HCT116 (cell line): Measurements from ENCODE around the gene FAM210B. TPM values are rescaled to one million over a fixed set of nuclear protein-coding genes. Genes with fewer than 3 reads are reported as not detected.

Experiments used
- ATAC-seq: fragments of 200-7000 bp; cut with Tn5 transposase; 2 replicates; pipeline ENCODE4 v1.9.1; 2020; ENCODE audit warnings: mild to moderate bottlenecking, moderate library complexity
- BruUV-seq: library from RNA; stranded (reverse); fragments of 400-500 nt; replicated peaks from 2 replicates; lab custom pipeline; 2021; lab: Mats Ljungman, UMichigan
- CTCF ChIA-PET: fragments of 300-600 bp; sonication (Branson Sonifier 250); formaldehyde crosslinking; loops from one replicate; lab custom pipeline; 2021; ENCODE audit warnings: antibody characterized with exemption; lab: Charles Lee
- POLR2A ChIA-PET: fragments of 300-600, 350-600 bp; sonication (Branson Sonifier 250); formaldehyde crosslinking; loops from one replicate; lab custom pipeline; 2021; ENCODE audit warnings: antibody characterized with exemption; lab: Charles Lee
- RAD21 ChIA-PET, 2 experiments: fragments of 300-600 bp; sonication (Branson Sonifier 250); formaldehyde crosslinking; loops; one replicate each; lab custom pipeline; 2023; ENCODE audit warnings: low total read pairs in 2 of 2; ENCODE audit not compliant: uncharacterized antibody in 2 of 2, unreplicated experiment in 2 of 2, low non-redundant PET in 1 of 2; lab: Charles Lee
- DNase-seq: peaks from one replicate; pipeline ENCODE4 v3.0.0-alpha.2; 2010; ENCODE audit warnings: low read depth, low spot score
- H2AFZ ChIP-seq: fragments of 200-600 bp; shearing (Covaris generic), sonication (generic); 2 replicates; pipeline ENCODE4 v1.6.1; 2017; ENCODE audit warnings: low read depth, mixed run types, mixed read lengths, antibody characterized with exemption, low read length; ENCODE audit not compliant: poor library complexity, severe bottlenecking
- H3K27ac ChIP-seq: 2 replicates; pipeline ENCODE4 v1.5.1; 2012; ENCODE audit warnings: low read depth, low read length
- H3K27me3 ChIP-seq: fragments of 200-600 bp; sonication (generic); 2 replicates; pipeline ENCODE4 v1.6.1; 2016; ENCODE audit warnings: mixed run types, low read length, mixed read lengths; ENCODE audit not compliant: insufficient read depth
- H3K36me3 ChIP-seq, 2 experiments: fragments of 200-500 bp in 1 of 2; fragments of 200-600 bp in 1 of 2; sonication (Bioruptor generic) in 1 of 2; sonication (generic) in 1 of 2; 2 replicates each; pipeline versions ENCODE4 v1.5.1 to v1.6.1; 2014 to 2016; ENCODE audit warnings: low read length in 2 of 2, inconsistent platforms in 1 of 2, mixed read lengths in 1 of 2, mixed run types in 1 of 2; ENCODE audit not compliant: insufficient read depth in 2 of 2, control insufficient read depth in 1 of 2
- H3K4me1 ChIP-seq, 2 experiments: fragments of 200-600 bp in 1 of 2; sonication (generic) in 1 of 2; 2 replicates each; pipeline versions ENCODE4 v1.5.1 to v1.6.1; 2012 to 2017; ENCODE audit warnings: low read length in 2 of 2, inconsistent platforms in 1 of 2, mild to moderate bottlenecking in 1 of 2, mixed read lengths in 1 of 2, mixed run types in 1 of 2, moderate library complexity in 1 of 2; ENCODE audit not compliant: insufficient read depth in 2 of 2, control insufficient read depth in 1 of 2
- H3K4me2 ChIP-seq: fragments of 200-600 bp; sonication (generic); 2 replicates; pipeline ENCODE4 v1.6.1; 2017; ENCODE audit warnings: mixed run types, low read length, mixed read lengths
- H3K4me3 ChIP-seq, 2 experiments: fragments of 200-600 bp in 1 of 2; sonication (generic) in 1 of 2; replicated peaks in 1 of 2; 2 replicates each; pipeline ENCODE4 v1.5.1; 2011 to 2016; ENCODE audit warnings: low read length in 2 of 2, control low read depth in 1 of 2, low read depth in 1 of 2, mild to moderate bottlenecking in 1 of 2, mixed read lengths in 1 of 2, mixed run types in 1 of 2
- H3K79me2 ChIP-seq: fragments of 200-600 bp; sonication (generic); 2 replicates; pipeline ENCODE4 v1.6.1; 2017; ENCODE audit warnings: mild to moderate bottlenecking, mixed run types, low read length, moderate library complexity, mixed read lengths; ENCODE audit not compliant: insufficient read depth
- H3K9ac ChIP-seq: fragments of 200-600 bp; sonication (generic); 2 replicates; pipeline ENCODE4 v1.6.1; 2016; ENCODE audit warnings: low read length, mixed read lengths
- H3K9me2 ChIP-seq: fragments of 200-600 bp; sonication (generic), shearing (Covaris generic); 2 replicates; pipeline ENCODE4 v1.6.1; 2017; ENCODE audit warnings: mixed run types, mild to moderate bottlenecking, moderate library complexity; ENCODE audit not compliant: insufficient read depth
- H3K9me3 ChIP-seq, 2 experiments: fragments of 200-500 bp in 1 of 2; fragments of 200-600 bp in 1 of 2; sonication (Bioruptor generic) in 1 of 2; sonication (generic) in 1 of 2; 2 replicates each; pipeline ENCODE4 v1.6.1; 2014 to 2017; ENCODE audit warnings: low read length in 2 of 2, mixed read lengths in 2 of 2, inconsistent platforms in 1 of 2, low read depth in 1 of 2, mild to moderate bottlenecking in 1 of 2, mixed run types in 1 of 2, moderate library complexity in 1 of 2; ENCODE audit not compliant: control insufficient read depth in 1 of 2, insufficient read depth in 1 of 2
- H4K20me1 ChIP-seq: fragments of 200-600 bp; sonication (generic), shearing (Covaris generic); 2 replicates; pipeline ENCODE4 v1.6.1; 2017; ENCODE audit warnings: mixed run types, mild to moderate bottlenecking, moderate library complexity; ENCODE audit not compliant: insufficient read depth
- ATF3 ChIP-seq: IDR thresholded peaks from 2 replicates; pipeline ENCODE4 v1.6.1; 2012
- CBX3 ChIP-seq: IDR thresholded peaks from 2 replicates; pipeline ENCODE4 v1.6.1; 2012; ENCODE audit warnings: low read depth
- CTCF ChIP-seq, 3 experiments: fragments of 200-600 bp in 1 of 3; sonication (generic) in 1 of 3; IDR thresholded peaks in 2 of 3; conservative IDR thresholded peaks in 1 of 3; 2 replicates each; pipeline ENCODE4 v1.5.1; 2012 to 2017; ENCODE audit warnings: low read depth in 2 of 3, low read length in 2 of 3, antibody characterized with exemption in 1 of 3, borderline replicate concordance in 1 of 3, control low read depth in 1 of 3, mild to moderate bottlenecking in 1 of 3, mixed read lengths in 1 of 3, mixed run types in 1 of 3, moderate library complexity in 1 of 3; ENCODE audit not compliant: insufficient read depth in 1 of 3
- ELF1 ChIP-seq: IDR thresholded peaks from 2 replicates; pipeline ENCODE4 v1.6.1; 2012; ENCODE audit warnings: low read depth, borderline replicate concordance
- EZH2 ChIP-seq: fragments of 200-600 bp; sonication (generic); IDR thresholded peaks from 2 replicates; pipeline ENCODE4 v1.6.1; 2017; ENCODE audit warnings: antibody characterized with exemption, mixed run types
- EZH2phosphoT487 ChIP-seq: fragments of 200-600 bp; IDR thresholded peaks from 2 replicates; pipeline ENCODE4 v1.6.1; 2018; ENCODE audit warnings: antibody characterized with exemption, borderline replicate concordance
- JUND ChIP-seq: IDR thresholded peaks from 2 replicates; pipeline ENCODE4 v1.6.1; 2012
- POLR2AphosphoS5 ChIP-seq: IDR thresholded peaks from 2 replicates; pipeline ENCODE4 v1.6.1; 2011; ENCODE audit warnings: mild to moderate bottlenecking, low read depth, low read length, moderate library complexity
- SP1 ChIP-seq: IDR thresholded peaks from 2 replicates; pipeline ENCODE4 v1.6.1; 2012; ENCODE audit warnings: low read depth
- TCF7L2 ChIP-seq: IDR thresholded peaks from 2 replicates; pipeline ENCODE4 v1.7.0; 2011; ENCODE audit warnings: borderline replicate concordance, inconsistent platforms; ENCODE audit not compliant: insufficient read depth, insufficient read length; ENCODE audit errors: extremely low read depth
- YY1 ChIP-seq: IDR thresholded peaks from 2 replicates; pipeline ENCODE4 v1.6.1; 2011; ENCODE audit warnings: low read length, low read depth, moderate library complexity, mild to moderate bottlenecking; ENCODE audit not compliant: insufficient replicate concordance; ENCODE audit errors: extremely low read depth
- ZFX ChIP-seq: fragments of 450-650 bp; IDR thresholded peaks from 2 replicates; pipeline ENCODE4 v1.6.1; 2017
- ZNF274 ChIP-seq: fragments of 200-500 bp; sonication (Bioruptor generic); IDR thresholded peaks from 2 replicates; pipeline ENCODE4 v1.6.1; 2014; ENCODE audit warnings: mild to moderate bottlenecking, low read depth, low read length, inconsistent platforms
- intact Hi-C: fragments of 100-400 bp; cut with micrococcal nuclease; formaldehyde crosslinking; loops from 2 replicates; pipeline ENCODE4 v1.10.0; 2022
- total RNA-seq: library from RNA; stranded (reverse); gene quantifications from one replicate; pipeline ENCODE4 v1.2.1, GENCODE V29; 2021; ENCODE audit not compliant: unreplicated experiment
- TF ChIP-seq, protein P1 (sequence below): IDR thresholded peaks from 2 replicates; pipeline ENCODE4 v1.6.1; 2011; ENCODE audit warnings: mild to moderate bottlenecking, low read length, moderate library complexity; ENCODE audit not compliant: insufficient replicate concordance; ENCODE audit errors: extremely low read depth
- TF ChIP-seq, protein P2 (sequence below): IDR thresholded peaks from 2 replicates; pipeline ENCODE4 v1.6.1; 2012; ENCODE audit warnings: low read depth
- TF ChIP-seq, protein P3 (sequence below): IDR thresholded peaks from 2 replicates; pipeline ENCODE4 v1.6.1; 2012

Gene FAM210B
- total RNA-seq, 1 experiment from 2014 or later, result 12.0 TPM

DNA sequence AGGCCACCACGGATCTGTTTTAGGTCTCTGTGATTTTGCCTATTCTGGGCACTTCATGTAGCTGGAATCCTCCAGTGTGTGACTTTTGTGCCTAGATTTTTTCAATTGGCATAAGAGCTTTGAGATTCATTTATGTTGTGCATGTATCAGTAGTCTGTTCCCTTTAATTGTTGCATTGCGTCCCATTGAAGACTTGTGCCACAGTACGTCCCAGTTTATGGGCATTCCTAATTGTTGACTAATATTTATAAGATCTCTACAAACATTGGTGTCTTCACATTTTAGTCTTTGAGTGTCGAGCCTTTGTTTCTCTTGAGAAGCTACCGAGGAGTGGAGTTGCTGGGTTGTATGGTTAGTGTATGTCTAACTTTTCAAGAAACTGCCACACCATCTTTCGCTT lies 704 bp upstream of the FAM210B start:
- peaks cover 6 to 21% of the 10 kb centered on the region in 2 experiments for H3K4me1 ChIP-seq
- H3K36me3 ChIP-seq, result no peaks in the 10 kb centered on the region
- intact Hi-C loops, result no loop called here
- ChIA-PET CTCF (interaction anchor here (1.0 to 1.2 kb wide), 2 partner anchors 34 to 40 kb away, joined by 5 read pairs; partner anchors contain the start of gene AURKA), RAD21 (no interaction called here)
- H3K4me2 ChIP-seq, result peak overlapping the region; percentile 65
- ATAC-seq, result no peak
- BruUV-seq, result no TSS peak
- no peaks in the 10 kb centered on the region for H3K79me2 ChIP-seq
- peak overlapping the region; percentile 88 for H2AFZ ChIP-seq
- H3K27me3 ChIP-seq, result no peaks in the 10 kb centered on the region
- no peaks in the 10 kb centered on the region for H4K20me1 ChIP-seq
- H3K27ac ChIP-seq, result no peak overlapping the region
- H3K9me3 ChIP-seq, result no peaks in the 10 kb centered on the region
- TF ChIP-seq, protein P1, sequence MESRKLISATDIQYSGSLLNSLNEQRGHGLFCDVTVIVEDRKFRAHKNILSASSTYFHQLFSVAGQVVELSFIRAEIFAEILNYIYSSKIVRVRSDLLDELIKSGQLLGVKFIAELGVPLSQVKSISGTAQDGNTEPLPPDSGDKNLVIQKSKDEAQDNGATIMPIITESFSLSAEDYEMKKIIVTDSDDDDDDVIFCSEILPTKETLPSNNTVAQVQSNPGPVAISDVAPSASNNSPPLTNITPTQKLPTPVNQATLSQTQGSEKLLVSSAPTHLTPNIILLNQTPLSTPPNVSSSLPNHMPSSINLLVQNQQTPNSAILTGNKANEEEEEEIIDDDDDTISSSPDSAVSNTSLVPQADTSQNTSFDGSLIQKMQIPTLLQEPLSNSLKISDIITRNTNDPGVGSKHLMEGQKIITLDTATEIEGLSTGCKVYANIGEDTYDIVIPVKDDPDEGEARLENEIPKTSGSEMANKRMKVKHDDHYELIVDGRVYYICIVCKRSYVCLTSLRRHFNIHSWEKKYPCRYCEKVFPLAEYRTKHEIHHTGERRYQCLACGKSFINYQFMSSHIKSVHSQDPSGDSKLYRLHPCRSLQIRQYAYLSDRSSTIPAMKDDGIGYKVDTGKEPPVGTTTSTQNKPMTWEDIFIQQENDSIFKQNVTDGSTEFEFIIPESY, result no peak
- TF ChIP-seq TCF7L2 (no peak), JUND (no peak), POLR2AphosphoS5 (no peak), CBX3 (no peak), ZFX (no peak), ATF3 (no peak), CTCF (IDR thresholded peaks at IDR 0.05 in 2 of 3, conservative IDR thresholded peaks at IDR 0.05 in 1 of 3; ENCODE audit: borderline replicate concordance in 1 of 3, insufficient read depth in 1 of 3, low read depth in 2 of 3, low read length in 2 of 3) (no peak), ELF1 (no peak), SP1 (no peak), ZNF274 (no peak), YY1 (no peak), EZH2 (no peak), EZH2phosphoT487 (no peak)
- TF ChIP-seq, protein P2, sequence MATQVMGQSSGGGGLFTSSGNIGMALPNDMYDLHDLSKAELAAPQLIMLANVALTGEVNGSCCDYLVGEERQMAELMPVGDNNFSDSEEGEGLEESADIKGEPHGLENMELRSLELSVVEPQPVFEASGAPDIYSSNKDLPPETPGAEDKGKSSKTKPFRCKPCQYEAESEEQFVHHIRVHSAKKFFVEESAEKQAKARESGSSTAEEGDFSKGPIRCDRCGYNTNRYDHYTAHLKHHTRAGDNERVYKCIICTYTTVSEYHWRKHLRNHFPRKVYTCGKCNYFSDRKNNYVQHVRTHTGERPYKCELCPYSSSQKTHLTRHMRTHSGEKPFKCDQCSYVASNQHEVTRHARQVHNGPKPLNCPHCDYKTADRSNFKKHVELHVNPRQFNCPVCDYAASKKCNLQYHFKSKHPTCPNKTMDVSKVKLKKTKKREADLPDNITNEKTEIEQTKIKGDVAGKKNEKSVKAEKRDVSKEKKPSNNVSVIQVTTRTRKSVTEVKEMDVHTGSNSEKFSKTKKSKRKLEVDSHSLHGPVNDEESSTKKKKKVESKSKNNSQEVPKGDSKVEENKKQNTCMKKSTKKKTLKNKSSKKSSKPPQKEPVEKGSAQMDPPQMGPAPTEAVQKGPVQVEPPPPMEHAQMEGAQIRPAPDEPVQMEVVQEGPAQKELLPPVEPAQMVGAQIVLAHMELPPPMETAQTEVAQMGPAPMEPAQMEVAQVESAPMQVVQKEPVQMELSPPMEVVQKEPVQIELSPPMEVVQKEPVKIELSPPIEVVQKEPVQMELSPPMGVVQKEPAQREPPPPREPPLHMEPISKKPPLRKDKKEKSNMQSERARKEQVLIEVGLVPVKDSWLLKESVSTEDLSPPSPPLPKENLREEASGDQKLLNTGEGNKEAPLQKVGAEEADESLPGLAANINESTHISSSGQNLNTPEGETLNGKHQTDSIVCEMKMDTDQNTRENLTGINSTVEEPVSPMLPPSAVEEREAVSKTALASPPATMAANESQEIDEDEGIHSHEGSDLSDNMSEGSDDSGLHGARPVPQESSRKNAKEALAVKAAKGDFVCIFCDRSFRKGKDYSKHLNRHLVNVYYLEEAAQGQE, result no peak
- TF ChIP-seq, protein P3, sequence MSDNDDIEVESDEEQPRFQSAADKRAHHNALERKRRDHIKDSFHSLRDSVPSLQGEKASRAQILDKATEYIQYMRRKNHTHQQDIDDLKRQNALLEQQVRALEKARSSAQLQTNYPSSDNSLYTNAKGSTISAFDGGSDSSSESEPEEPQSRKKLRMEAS, result no peak
- TF ChIP-seq, all 23 proteins: peak for 0
- Histone ChIP-seq H3K9ac (no peak overlapping the region), H3K9me2 (no peaks in the 10 kb centered on the region), H3K4me3 (peak overlapping the region in 1 of 2 experiments; percentile 77; a peak in 1 of 4 replicates)
- DNase-seq, result no peak
- POLR2A ChIA-PET, result interaction anchor here (0.8 to 1.4 kb wide), 2 partner anchors 10 to 34 kb away, joined by 4 to 5 read pairs; partner anchors contain the start of genes AURKA and CSTF1
